Endothelial cell (in vitro differentiated cells): Measurements from ENCODE around the gene SLC7A7. TPM values are rescaled to one million over a fixed set of nuclear protein-coding genes. Genes with fewer than 3 reads are reported as not detected.
"Not testable (repeated sequence)": the region's sequence is repeated elsewhere in the genome, so short reads cannot be mapped to it uniquely, and the experiment has no call there.

Experiments used
- DNase-seq: peaks from one replicate; pipeline ENCODE4 v3.0.0; 2021; ENCODE audit warnings: low spot score
- H3K27ac Mint-ChIP-seq: one replicate; pipeline ENCODE4 v1.8.0; 2021; ENCODE audit warnings: mixed read lengths, inconsistent platforms; ENCODE audit not compliant: unreplicated experiment
- H3K27me3 Mint-ChIP-seq: one replicate; pipeline ENCODE4 v1.8.0; 2021; ENCODE audit warnings: mild to moderate bottlenecking, moderate library complexity, mixed read lengths, inconsistent platforms; ENCODE audit not compliant: unreplicated experiment
- H3K36me3 Mint-ChIP-seq: one replicate; pipeline ENCODE4 v1.8.0; 2021; ENCODE audit warnings: mild to moderate bottlenecking, low read depth, mixed read lengths, inconsistent platforms; ENCODE audit not compliant: unreplicated experiment
- H3K4me1 Mint-ChIP-seq: one replicate; pipeline ENCODE4 v1.8.0; 2021; ENCODE audit warnings: mild to moderate bottlenecking, mixed read lengths, inconsistent platforms; ENCODE audit not compliant: unreplicated experiment
- H3K4me3 Mint-ChIP-seq: one replicate; pipeline ENCODE4 v1.8.0; 2021; ENCODE audit warnings: mild to moderate bottlenecking, mixed read lengths, inconsistent platforms; ENCODE audit not compliant: unreplicated experiment
- H3K9me3 Mint-ChIP-seq: one replicate; pipeline ENCODE4 v1.8.0; 2021; ENCODE audit warnings: mixed read lengths, inconsistent platforms; ENCODE audit not compliant: unreplicated experiment
- CTCF ChIP-seq: fragments of 200-600 bp; sonication (generic); IDR thresholded peaks from one replicate; pipeline ENCODE4 v1.5.0; 2021; ENCODE audit warnings: antibody characterized with exemption; ENCODE audit not compliant: unreplicated experiment
- long read RNA-seq: library from polyadenylated mRNA; unstranded; transcript quantifications from one replicate; pipeline ENCODE4 v2.0.0, GENCODE V29; 2020; ENCODE audit not compliant: unreplicated experiment
- total RNA-seq: library from RNA; stranded (reverse); fragmentation: NEBNext Ultra II Directional; extraction: Animal tissue kit (Norgen Biotek cat#: 25700); gene quantifications from one replicate; pipeline ENCODE4 v1.2.1, GENCODE V29; 2021; ENCODE audit not compliant: unreplicated experiment

SLC7A7 gene
- total RNA-seq = 15.0 TPM
- long read RNA-seq, transcript SLC7A7-215 (11 exons, 2,272 nt) = major isoform, 8 of 14 reads
- long read RNA-seq, partial matches to known transcripts = 0 of 14 reads
- long read RNA-seq, other reads (novel, unspliced or antisense) = 1 of 14 reads

DNA sequence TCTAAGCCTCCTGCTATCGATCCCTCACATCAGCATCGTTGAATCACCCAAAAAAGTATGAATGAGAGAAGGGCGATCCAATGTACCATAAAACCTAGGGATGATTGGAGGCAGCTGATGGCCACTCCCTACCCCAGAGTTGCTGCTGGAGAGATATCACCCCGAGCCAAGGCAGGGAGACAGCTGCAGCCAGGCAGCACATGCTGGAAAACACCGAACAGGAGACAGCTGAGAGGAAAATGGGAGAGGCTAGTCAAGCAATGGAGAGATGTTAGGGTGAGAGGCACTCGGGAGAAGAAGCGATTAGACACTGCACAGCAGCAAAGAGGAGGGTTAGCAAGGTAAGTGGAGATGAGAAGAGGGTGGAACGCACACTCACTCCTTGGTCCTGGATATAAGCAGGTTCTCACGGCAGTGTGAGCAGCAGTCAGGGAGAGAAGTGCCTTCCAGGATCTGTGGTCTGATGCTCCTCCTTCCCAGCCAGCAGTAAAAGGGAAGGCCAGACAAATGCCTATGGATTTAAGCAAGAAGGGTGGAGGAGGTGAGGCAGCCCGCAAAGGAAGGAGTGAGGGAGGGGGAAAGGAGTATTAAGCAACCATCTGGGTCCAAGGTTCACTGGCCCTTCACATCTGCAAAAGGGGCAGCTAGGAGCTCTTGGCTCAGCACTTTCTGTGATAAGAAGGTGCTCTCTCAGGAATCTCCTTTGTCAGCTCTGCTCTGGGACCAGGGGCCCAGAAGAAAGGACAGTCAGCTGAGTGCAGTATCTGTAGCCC lies at the start of gene SLC7A7:
SLC7A7 (minus strand) TSS at position 495 of the 773 bp plus-strand sequence. CDS start 2,037 bp downstream, outside the sequence.
- H3K9me3 Mint-ChIP-seq = no peaks in the 10 kb centered on the region
- H3K27me3 Mint-ChIP-seq = peaks cover 6% of the 10 kb centered on the region
- H3K4me1 Mint-ChIP-seq = peaks cover 34% of the 10 kb centered on the region
- no peak for DNase-seq
- no peak for TF ChIP-seq CTCF
- no peak within 1 kb of the TSS for H3K4me3 Mint-ChIP-seq
- H3K27ac Mint-ChIP-seq = no peak within 1 kb of the TSS
- H3K36me3 Mint-ChIP-seq = peaks cover 3% of the 10 kb centered on the region

DNA sequence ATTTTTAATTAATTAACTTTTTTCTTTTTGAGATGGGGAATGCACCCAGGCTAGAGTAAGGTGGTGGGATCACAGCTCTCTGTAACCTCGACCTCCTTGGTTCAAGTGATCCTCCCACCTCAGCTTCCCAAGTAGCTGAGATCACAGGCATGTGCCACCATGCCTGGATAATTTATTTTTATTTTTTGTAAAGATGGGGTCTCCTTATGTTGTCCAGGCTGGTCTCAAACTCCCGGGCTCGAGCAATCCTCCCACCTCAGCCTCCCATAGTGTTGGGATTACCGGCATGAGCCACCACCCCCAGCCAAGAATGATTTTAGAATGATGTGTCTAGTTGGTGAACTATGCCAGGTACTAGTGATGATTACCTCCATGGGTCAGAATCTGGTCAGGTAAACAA lies 49.7 kb upstream of the SLC7A7 start:
- H3K4me1 Mint-ChIP-seq = peaks cover 10% of the 10 kb centered on the region
- no peak overlapping the region for H3K4me3 Mint-ChIP-seq
- no peaks in the 10 kb centered on the region for H3K9me3 Mint-ChIP-seq
- H3K36me3 Mint-ChIP-seq = no peaks in the 10 kb centered on the region
- no peak overlapping the region for H3K27ac Mint-ChIP-seq
- H3K27me3 Mint-ChIP-seq = peaks cover 2% of the 10 kb centered on the region
- no peak for DNase-seq
- no peak for TF ChIP-seq CTCF

DNA sequence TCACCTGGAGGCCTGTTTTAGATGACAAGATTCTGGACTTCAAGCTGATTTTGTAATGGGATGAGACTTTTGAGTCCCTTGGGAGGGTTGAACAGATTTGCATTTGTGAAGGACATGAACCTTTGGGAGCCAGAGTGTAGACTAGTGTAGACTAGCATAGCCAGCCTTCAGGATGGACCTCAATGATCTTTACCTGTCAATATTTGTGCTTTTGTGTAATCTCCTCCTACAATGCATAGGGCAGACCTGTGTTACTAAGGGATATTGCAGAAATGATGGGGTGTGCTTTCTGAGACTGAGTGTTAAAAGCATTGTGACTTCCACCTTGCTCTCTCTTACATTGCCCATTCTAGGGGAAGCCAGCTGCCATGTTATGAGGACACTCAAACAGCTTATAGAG lies 46.4 kb upstream of the SLC7A7 start:
- DNase-seq = no peak
- no peak overlapping the region for H3K27ac Mint-ChIP-seq
- no peaks in the 10 kb centered on the region for H3K36me3 Mint-ChIP-seq
- H3K27me3 Mint-ChIP-seq = no peaks in the 10 kb centered on the region
- no peaks in the 10 kb centered on the region for H3K9me3 Mint-ChIP-seq
- no peak overlapping the region for H3K4me3 Mint-ChIP-seq
- no peak for TF ChIP-seq CTCF
- H3K4me1 Mint-ChIP-seq = peaks cover 8% of the 10 kb centered on the region

DNA sequence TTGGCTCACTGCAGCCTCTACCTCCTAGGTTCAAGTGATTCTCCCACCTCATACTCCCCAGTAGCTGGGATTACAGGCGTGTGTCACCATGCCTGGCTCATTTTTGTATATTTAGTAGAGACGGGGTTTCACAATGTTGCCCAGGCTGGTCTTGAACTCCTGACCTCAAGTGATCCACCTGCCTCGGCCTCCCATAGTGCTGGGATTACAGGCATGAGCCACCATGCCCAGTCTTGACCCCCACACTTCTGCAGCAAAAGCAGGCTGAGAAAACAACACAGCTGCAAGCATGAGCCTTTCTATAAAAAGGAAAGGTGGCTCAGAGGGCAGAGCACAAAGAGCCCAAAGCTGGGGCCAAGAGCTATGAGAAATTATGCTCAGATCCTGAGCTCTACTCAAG lies 45.1 kb upstream of the SLC7A7 start:
- H3K9me3 Mint-ChIP-seq, H3K36me3 Mint-ChIP-seq, H3K27me3 Mint-ChIP-seq, H3K27ac Mint-ChIP-seq, DNase-seq, H3K4me1 Mint-ChIP-seq, H3K4me3 Mint-ChIP-seq: not testable (repeated sequence)

- TF ChIP-seq CTCF = no peak
- Mint-ChIP-seq H3K4me1 (peaks cover 7% of the 10 kb centered on the region), H3K9me3 (no peaks in the 10 kb centered on the region), H3K27me3 (peaks cover 2% of the 10 kb centered on the region), H3K27ac (no peak overlapping the region), H3K36me3 (no peaks in the 10 kb centered on the region), H3K4me3 (no peak overlapping the region)
- DNase-seq = no peak
Measured at GRCh38 chr14:22856428-22856827, 41.2 kb upstream of the SLC7A7 start.
